Fibroblast of the conjunctiva (primary cell): ENCODE measurements around the gene PYM1.
A peak's percentile ranks its signal among the peaks of the same experiment; 100 is the strongest.

ENCODE experiments used
- DNase-seq: peaks from one replicate; pipeline ENCODE4 v3.0.0-alpha.2; 2010; ENCODE audit warnings: low read depth

PYM1 gene

GRCh38 chr12:55927588-55928502 is at the start of gene PYM1:
Gene PYM1 (minus strand): TSS chr12:55927894. CDS start chr12:55927761, 133 bp downstream.
- peak; percentile 69 for DNase-seq

GRCh38 chr12:55974308-55974730 is 46.6 kb upstream of the PYM1 start:
- no peak for DNase-seq

- peak; percentile 100 for DNase-seq
Measured at GRCh38 chr12:55973599-55974307, 46.1 kb upstream of the PYM1 start, which contains the start of gene RAB5B. Gene RAB5B (plus strand): TSS chr12:55974078. CDS start chr12:55986961, 12,883 bp downstream.

GRCh38 chr12:55972911-55973598 is 45.4 kb upstream of the PYM1 start:
- DNase-seq, result no peak

- DNase-seq, result no peak
Measured at GRCh38 chr12:55972456-55972855, 44.8 kb upstream of the PYM1 start.

GRCh38 chr12:55972042-55972441 is 44.3 kb upstream of the PYM1 start:
- DNase-seq, result peak; percentile 46

GRCh38 chr12:55970775-55971174 is 43.1 kb upstream of the PYM1 start:
- DNase-seq, result no peak

GRCh38 chr12:55969356-55969755 is 41.7 kb upstream of the PYM1 start:
- DNase-seq, result no peak

- DNase-seq, result peak; percentile 40
Measured at GRCh38 chr12:55966408-55967281, 39.0 kb upstream of the PYM1 start, which contains the start of gene CDK2. Gene CDK2 (plus strand): TSS chr12:55966830. CDS start chr12:55967009, 179 bp downstream.

GRCh38 chr12:55965941-55966407 is 38.3 kb upstream of the PYM1 start, which contains the start of gene PMEL:
Gene PMEL (minus strand): TSS chr12:55966042. CDS start chr12:55966011, 31 bp downstream.
- DNase-seq, result no peak

GRCh38 chr12:55965240-55965639 is 37.5 kb upstream of the PYM1 start:
- DNase-seq, result no peak

GRCh38 chr12:55963760-55964159 is 36.1 kb upstream of the PYM1 start:
- no peak for DNase-seq

GRCh38 chr12:55957106-55957859 is 29.6 kb upstream of the PYM1 start:
- no peak for DNase-seq

GRCh38 chr12:55955800-55956508 is 28.3 kb upstream of the PYM1 start:
- no peak for DNase-seq

- DNase-seq, result no peak
Measured at GRCh38 chr12:55955344-55955743, 27.6 kb upstream of the PYM1 start.

- DNase-seq, result no peak
Measured at GRCh38 chr12:55946553-55946952, 18.9 kb upstream of the PYM1 start.

- no peak for DNase-seq
Measured at GRCh38 chr12:55942577-55943136, 15.0 kb upstream of the PYM1 start.

GRCh38 chr12:55942055-55942454 is 14.4 kb upstream of the PYM1 start:
- DNase-seq, result no peak

- DNase-seq, result peak; percentile 77
Measured at GRCh38 chr12:55940065-55940732, 12.5 kb upstream of the PYM1 start.
